GM18505 (cell line): ENCODE results near the gene RNF169.

Experiments used
- ATAC-seq: cut with Tn5 transposase; IDR thresholded peaks from one replicate; pipeline ENCODE4 v1.9.1; 2021; ENCODE audit not compliant: unreplicated experiment
- POLR2A ChIP-seq: IDR thresholded peaks from 4 replicates; pipeline ENCODE4 v1.6.1; 2011; ENCODE audit warnings: borderline replicate concordance; ENCODE audit not compliant: insufficient read depth, insufficient read length; ENCODE audit errors: extremely low read depth

Gene RNF169

DNA sequence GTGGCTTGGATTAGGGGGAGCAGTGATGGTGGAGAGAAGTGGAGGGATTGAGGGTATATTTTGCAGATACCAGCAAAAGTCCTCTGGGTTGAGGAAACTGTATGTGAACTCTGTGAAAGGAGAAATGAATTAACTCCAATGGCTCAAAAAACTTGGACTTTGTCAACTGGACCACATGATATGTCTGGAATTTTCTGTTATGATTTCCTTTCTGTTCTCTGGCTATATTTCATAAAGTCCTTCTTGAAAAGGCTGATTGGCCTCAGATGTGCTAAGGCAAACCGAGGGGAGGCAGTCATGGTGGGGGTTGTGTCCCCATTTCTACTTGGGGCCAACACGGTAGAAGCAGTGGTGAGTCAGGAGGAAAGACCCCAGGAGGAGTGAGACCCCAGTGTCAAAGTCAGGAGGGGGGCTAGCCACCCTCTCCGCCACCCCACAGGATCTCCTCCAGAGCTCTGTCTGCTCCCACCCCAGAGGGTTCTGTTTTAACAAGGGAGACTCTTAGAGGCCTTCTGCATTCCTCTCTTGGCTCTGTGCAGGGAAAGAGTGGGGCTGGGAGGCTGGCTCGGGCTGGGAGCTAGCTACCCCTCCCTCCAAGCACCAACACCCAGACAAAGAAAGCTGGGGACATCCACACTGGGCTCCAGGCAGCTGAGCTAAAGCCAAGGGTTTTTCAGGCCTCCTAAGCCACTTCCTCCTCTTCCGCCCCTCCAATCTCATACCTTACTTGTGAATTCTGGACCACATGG, 31.3 kb upstream of the RNF169 start:
- TF ChIP-seq POLR2A: no peak
- ATAC-seq: no peak

DNA sequence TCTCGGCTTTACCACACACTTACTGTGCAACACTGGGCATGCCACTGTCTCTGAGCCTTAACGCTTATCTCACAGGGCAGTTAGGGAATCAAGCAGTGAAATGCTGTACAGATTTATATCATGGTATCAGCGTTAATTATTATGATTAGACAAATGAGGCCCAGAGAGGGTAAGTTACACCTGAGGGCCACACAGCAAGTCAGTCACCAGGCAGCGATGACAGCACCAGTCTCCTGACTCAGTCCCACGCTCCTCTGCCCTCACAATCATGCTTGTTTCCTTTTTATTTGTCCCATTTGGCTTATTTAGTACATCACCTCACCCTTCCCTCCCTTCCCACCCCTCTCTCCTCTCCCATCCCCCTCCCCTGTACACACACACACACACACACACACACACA, 29.6 kb upstream of the RNF169 start:
- TF ChIP-seq POLR2A: no peak
- no peak for ATAC-seq

DNA sequence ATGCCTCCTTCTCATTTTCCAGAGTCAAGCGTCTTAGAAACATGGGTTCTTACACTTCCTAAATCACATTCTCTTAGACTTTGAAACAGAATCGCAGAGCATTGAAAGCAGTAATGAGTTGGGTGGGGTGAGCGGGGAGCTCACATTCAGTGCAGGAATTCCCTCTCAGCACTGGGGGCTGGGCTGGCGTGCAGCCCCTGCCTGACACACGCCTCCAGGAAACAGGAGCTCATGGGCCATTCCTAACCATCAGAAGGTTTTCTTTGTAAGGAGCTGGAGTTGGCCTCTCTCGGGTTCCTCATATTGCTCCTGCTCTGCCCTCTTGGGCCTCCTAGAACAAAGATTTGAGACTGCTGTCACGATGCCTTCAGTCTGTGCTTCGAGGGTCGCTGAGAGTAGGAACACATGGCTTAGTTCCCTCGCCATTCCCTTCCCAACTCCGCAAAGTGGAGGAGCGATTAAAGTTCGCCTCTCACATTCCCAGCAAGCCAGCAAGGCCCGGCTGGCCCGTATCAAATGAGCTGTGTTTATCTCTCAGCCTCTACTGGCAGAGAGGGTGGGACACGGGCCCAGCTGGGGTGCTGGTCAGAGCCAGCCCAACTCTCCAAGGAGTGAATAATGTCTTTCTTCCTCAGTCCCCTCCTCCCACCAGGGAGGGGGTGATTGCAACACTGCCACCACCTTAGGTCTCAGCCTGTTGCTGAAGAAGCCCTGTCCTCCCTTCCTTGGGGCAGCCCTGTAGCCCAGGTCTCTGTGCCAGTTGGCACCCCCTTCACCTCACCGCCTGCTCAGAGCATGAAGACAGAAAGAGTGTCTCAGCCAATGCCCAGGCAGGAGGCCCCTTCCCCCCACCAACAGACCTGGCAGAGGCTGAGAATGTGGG, 27.8 kb upstream of the RNF169 start:
- no peak for ATAC-seq
- TF ChIP-seq POLR2A: no peak

DNA sequence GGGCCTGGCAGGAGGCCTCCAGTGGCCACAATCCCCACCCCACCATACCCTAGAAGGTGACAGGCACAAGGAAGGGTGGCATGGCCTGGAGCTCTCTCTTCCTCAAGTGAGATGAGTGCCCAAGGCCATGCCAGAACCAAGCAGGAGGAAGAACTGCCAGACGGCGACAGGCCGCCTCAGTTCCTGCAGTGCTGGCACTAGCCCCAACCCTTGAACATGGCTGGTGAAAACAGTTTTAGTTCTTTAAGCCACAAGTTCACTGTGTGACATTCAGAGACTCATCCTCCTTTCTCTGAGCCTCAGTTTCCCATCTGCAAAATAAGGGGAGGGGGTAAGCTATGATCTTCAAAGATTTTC, 27.2 kb upstream of the RNF169 start:
- ATAC-seq: no peak
- no peak for TF ChIP-seq POLR2A

DNA sequence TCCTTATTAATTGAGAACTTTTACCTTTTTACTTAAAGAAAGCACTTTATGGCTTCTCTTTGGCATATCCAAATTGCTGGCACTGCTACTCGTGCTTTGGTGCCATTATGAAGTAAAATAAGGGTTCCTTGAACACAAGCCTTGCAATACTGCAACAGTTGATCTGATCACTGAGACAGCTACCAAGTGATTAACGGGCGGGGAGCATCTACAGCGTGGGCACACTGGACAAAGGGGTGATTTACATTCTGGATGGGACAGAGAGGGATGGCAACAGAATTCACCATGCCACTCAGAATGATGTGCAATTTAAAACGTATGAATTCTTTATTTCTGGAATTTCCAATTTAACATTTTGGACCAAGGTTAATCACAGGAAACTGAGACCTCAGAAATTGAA, 25.1 kb upstream of the RNF169 start:
- ATAC-seq: no peak

GRCh38 chr11:74725701-74726100, 22.9 kb upstream of the RNF169 start:
- no peak for ATAC-seq
- TF ChIP-seq POLR2A: no peak

More for the DNA sequence above, 25.1 kb upstream of the RNF169 start:
- no peak for TF ChIP-seq POLR2A

GRCh38 chr11:74726547-74727182, 22.0 kb upstream of the RNF169 start:
- TF ChIP-seq POLR2A: no peak
- ATAC-seq: no peak

GRCh38 chr11:74729397-74729796, 19.3 kb upstream of the RNF169 start:
- ATAC-seq: no peak
- no peak for TF ChIP-seq POLR2A

GRCh38 chr11:74730571-74731260, 17.9 kb upstream of the RNF169 start:
- TF ChIP-seq POLR2A: no peak
- ATAC-seq: no peak

- ATAC-seq: no peak
These were observed 17.2 kb upstream of the RNF169 start, which contains the start of gene CHRDL2 for GRCh38 chr11:74731301-74732094. CHRDL2 (minus strand) TSS chr11:74731426; CDS start chr11:74730888, 538 bp downstream.

GRCh38 chr11:74734559-74734925, 14.1 kb upstream of the RNF169 start:
- no peak for ATAC-seq

More at GRCh38 chr11:74731301-74732094, 17.2 kb upstream of the RNF169 start, which contains the start of gene CHRDL2:
- TF ChIP-seq POLR2A: no peak

GRCh38 chr11:74735365-74735928, 13.2 kb upstream of the RNF169 start:
- ATAC-seq: no peak
- no peak for TF ChIP-seq POLR2A

More at GRCh38 chr11:74734559-74734925, 14.1 kb upstream of the RNF169 start:
- TF ChIP-seq POLR2A: no peak
